ENCODE measurements around the gene PNPO.
"Not testable (repeated sequence)": the region's sequence is repeated elsewhere in the genome, so short reads cannot be mapped to it uniquely, and the experiment has no call there.

The PNPO gene

DNA sequence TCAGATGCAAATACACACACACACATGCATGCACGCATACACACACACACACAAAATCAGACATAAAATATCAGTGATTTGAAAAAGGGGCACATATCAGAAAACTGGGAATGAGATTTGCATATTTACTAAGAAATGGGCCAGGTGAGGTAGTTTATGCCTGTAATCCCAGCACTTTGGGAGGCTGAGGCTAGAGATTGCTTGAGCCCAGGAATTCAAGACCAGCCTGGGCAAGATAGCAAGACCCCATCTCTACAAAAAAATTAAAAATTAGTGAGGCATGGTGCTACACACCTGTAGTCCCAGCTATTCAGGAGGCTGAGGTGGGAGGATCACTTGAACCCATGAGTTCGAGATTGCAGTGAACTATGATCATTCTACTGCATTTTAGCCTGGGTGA is 22.4 kb upstream of the PNPO start:
- DNase-seq = no peak

DNA sequence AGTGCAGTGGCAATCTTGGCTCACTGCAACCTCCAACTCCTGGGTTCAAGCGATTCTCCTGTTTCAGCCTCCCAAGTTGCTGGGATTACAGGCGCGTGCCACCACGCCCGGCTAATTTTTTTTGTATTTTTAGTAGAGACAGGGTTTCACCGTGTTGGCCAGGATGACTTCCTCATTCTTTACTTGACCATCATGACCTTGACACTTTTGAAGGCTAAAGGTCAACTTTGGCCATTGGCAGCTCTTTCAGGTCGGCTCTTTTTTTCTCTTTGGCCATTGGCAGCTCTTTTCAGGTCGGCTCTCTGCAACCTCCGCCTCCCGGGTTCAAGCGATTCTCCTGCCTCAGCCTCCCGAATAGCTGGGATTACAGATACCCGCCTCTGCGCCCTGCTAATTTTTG is 21.5 kb upstream of the PNPO start:
- not testable (repeated sequence) for DNase-seq

DNA sequence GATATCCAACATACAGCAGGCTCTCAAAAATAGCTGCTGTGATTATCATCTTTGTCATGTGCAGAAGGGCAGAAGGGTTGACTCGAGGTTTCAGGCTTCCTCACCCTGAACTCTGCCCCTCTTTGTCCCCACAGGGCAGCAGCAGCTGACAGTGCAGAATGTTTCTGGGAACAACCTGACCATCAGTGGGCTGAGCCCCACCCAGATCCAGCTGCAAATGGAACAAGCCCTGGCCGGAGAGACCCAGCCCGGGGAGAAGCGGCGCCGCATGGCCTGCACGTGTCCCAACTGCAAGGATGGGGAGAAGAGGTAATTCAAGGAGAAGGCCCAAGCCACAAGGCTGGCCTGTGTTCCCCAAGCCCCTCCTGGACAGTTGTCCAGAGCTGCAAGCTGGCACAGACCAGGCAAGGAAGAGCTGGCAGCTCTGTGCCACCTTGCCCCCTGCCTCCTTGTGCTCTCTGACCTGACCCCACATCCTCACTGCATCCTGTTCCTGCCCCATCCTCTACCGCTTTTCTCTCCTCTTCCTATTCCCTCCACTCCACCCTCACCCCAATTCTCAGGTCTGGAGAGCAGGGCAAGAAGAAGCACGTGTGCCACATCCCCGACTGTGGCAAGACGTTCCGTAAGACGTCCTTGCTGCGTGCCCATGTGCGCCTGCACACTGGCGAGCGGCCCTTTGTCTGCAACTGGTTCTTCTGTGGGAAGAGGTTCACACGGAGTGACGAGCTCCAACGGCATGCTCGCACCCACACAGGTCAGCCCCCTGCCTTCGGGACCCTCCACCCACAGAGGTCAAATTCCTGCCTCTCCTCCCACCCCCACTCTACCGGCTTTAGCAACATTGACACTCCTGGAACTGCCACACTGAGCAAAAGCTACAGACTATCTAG is 16.3 kb upstream of the PNPO start:
- no peak for DNase-seq

DNA sequence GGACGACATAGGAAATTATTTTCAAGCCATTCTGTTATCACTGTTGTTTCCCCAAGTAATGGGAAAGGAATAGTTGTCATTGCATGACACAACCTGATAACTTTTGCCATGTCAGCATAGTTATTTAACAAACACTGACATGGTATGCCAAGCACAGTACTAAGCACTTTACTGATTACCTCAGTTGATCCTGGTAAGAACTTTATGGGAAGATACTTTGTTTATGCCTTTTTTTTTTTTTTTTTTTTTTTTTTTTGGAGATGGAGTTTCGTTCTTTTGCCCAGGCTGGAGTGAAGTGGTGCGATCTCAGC is 15.7 kb upstream of the PNPO start:
- DNase-seq = no peak

DNA sequence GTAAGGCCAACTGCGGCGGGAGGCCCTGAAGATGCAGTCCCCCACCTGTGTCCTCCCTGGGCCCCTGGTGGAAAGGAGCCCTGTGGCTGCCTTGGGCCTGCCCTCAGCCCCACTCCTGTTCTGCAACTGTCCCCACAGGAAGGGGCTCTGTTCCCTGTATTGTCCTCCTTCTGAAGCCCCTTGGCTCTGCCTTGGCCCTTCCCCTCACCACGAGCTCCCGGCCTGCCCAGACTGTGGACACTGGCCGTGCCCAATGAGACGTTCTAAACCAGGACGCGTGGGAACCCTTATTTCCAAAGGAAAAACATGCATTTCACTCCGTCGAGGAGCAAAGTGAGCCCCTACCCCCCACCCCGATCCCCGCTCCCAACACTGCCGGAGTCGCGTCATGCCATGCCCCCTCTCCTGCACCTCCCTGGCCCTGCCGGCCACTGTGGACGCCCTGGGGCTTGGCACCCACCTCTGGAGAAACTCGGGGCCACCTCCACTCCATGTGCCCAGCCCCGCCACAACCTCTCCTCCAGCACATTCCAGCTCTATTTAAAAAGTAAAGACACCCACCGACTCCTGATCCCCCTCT is 13.5 kb upstream of the PNPO start:
- no peak for DNase-seq

DNA sequence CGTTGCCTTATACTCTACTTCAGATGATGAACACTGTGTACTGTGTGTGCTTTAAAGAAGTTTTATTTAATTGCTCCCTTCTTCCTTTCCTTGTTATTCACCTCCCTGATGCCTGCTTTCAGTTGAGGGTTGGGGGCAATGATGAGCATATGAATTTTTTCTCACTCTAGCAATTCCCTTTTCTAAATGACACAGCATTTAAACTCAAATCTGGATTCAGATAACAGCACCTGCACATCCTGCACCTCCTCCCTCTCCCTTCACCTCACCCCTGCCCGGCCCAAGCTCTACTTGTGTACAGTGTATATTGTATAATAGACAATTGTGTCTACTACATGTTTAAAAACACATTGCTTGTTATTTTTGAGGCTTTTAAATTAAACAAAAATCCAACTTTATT is 13.0 kb upstream of the PNPO start:
- DNase-seq = no peak

DNA sequence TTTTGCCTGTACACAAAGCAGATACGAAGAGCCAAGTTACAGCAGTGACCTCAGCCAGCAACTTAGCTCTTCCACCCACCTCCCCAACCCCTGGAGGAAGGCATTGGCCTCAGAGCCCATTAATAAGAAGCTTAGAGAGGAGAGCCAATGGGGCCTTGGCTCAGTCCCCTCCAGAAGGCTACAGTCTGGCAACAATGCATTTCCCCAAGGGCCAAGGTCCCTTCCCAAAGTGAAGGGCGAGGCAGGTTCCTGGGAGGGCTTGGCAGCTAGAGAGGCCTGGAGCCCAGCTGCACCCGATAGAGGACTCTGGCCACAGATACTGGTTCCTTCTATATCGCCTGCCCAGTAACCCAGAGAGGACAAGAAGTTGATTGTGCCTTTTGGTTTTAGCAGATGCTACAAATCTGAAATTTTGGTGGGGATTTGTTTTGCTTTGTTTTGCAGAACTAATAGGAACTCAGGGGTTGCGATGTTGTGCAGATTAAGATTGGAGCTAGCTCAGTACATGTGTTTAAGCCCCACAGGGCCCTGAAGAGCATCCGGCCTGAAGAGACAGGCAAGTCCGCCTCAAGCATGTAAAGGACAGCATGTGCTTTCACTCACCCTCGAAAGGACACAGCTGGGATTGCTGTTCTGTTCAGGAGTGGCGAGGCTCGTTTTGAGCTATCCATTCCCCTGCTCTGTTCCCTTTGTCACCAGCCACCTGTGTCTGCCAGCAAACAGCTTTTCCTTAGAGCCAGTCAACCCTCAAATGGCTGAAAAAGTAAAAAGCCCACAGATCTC is 12.0 kb upstream of the PNPO start:
- DNase-seq = no peak

DNA sequence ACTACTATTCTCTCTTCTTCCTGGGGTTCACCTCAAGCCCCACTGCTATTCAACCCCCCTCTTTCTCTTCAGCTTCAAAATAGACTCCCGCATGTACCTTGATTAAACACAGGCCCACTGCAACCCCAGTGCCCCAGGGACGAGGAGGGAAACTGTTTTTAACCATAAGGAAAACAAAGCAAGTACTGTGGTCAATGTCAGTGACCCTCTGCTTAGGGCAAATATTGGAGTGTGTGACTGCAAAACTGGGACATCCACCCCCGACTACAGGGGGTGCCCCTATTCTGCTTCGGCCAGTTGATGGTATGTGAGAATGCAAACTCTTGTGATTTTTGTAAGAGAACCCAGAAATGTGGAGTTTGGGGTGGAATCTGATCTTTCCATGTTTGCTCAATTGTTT is 9.5 kb upstream of the PNPO start:
- no peak for DNase-seq

DNA sequence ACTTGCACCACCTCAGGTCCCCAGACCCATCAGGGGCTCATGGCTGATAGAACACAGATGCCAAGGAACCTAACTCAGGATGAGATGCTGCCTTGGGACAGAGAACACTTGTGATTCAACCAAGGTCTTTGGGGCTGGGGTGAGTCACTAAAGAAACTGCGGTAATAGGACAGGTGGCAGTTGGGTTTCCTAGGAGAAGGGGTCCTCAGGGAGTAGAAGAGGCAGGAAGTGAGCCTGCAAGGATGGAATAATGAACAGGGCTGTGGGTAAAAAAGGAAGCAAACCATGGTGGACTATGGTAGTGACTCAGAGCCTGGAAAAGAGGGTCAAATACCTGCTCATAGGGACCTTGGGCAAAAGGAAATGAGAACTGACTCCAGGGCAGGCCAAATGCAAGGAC is 6.5 kb upstream of the PNPO start:
- DNase-seq = no peak

DNA sequence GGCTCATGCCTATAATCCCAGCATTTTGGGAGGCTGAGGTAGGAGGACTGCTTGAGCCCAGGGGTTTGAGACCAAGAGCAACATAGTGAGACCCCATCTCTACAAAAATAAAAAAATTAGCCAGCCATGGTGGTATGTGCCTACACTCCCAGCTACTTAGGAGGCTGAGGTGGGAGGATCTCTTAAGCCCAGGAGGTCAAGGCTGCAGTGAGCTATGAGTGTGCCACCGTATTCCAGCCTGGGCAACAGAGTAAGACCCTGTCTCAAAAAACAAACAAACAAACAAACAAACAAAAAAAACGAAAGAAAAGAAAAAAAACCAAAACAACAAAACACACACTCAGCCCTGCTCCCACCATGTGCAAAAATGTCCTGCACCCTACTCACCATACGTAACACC is 5.9 kb upstream of the PNPO start:
- DNase-seq = not testable (repeated sequence)

DNA sequence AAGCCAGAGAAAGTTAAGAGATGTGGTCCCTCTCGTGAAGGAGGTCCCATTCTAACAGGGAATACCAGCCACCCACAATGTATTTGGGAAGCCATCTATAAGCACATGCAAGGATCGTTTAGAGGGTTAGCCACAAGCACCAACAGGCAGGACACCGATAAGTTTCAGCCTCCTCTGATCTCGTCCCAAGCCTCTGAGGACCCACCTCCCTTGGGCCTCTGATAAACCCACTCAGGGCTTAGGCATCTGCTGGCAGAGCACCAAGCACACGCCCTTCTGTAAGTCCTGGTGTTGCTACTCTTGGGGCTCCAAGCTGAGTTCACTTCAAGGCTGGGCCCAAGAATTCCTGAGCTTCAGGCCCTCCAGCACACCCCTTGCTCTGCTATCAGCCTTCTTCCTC is 5.4 kb upstream of the PNPO start:
- no peak for DNase-seq

DNA sequence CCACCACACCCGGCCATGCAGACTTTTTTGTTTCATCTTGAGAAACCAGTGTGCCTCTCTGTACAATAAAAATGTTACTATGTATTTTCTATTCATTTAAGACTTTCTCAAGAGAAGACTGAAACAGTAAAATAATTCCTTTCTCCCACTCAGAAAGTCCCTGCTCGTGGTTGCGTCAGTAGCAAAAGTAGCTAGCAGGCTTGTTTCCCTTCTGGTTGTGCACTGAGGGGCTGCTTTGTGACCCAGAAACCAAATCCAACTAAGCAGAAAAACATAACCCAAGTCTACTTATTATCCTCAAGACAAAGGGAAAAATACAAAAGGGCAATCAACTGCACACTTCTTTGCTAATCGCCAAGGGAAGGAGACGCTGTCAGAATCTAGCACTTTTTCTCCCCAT is 3.4 kb upstream of the PNPO start:
- DNase-seq = no peak

DNA sequence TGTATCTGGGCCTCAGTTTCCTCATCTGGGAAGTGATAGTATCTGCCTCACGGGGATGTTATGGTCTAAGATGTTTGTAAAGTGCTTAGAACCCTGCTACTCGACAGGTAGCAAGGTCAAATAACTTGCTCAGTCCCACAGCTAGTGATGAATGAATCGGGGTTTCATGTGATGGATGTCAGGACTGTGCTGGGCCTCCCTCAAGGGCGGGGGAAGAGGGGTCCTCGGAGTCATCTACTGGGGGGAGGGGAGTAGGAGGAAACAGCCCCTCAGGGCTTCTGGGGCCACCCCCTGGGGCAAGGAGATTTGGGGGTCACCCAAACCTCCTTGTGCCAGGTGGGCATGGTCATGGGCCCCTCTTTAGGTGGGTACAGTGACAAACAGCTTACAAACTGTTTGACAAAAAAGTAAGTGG is 732 bp downstream of the PNPO start:
- no peak for DNase-seq

DNA sequence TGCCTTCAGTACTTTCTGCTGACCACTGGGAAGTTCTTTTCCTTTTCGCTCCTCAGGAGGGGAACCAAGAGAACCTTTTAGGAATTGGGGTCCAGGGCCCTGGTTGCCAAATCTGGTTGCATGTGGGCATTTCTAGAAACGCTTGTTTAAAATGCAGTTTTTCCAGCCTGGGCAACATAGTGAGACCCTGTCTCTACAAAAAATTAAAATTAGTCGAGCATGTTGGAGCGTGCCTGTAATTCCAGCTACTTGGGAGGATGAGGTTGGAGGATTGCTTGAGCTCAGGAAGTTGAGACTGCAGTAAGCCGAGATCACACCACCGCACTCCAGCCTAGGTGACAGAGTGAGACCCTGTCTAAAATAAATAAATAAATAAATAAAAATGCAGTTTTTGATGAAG is 1.2 kb downstream of the PNPO start:
- DNase-seq = no peak

DNA sequence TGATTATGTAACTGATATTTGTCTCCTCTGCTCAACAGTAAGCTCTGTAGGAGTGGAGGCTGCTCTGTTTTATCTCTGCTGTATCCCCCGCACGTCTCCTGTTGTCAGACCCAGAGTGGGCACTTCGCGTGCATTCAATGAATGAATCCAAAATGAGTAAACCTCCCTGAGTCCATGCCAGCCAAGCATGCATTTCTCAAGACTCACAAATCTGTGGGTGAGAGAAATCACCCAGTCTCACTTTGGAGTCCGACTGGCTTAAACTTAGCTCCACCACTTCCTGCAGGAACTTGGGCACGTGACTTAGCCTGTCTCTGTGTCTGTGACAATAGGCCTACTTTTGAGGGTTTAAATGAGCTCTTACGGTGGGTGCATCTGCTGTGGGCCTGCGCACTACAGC is 3.7 kb downstream of the PNPO start:
- no peak for DNase-seq

DNA sequence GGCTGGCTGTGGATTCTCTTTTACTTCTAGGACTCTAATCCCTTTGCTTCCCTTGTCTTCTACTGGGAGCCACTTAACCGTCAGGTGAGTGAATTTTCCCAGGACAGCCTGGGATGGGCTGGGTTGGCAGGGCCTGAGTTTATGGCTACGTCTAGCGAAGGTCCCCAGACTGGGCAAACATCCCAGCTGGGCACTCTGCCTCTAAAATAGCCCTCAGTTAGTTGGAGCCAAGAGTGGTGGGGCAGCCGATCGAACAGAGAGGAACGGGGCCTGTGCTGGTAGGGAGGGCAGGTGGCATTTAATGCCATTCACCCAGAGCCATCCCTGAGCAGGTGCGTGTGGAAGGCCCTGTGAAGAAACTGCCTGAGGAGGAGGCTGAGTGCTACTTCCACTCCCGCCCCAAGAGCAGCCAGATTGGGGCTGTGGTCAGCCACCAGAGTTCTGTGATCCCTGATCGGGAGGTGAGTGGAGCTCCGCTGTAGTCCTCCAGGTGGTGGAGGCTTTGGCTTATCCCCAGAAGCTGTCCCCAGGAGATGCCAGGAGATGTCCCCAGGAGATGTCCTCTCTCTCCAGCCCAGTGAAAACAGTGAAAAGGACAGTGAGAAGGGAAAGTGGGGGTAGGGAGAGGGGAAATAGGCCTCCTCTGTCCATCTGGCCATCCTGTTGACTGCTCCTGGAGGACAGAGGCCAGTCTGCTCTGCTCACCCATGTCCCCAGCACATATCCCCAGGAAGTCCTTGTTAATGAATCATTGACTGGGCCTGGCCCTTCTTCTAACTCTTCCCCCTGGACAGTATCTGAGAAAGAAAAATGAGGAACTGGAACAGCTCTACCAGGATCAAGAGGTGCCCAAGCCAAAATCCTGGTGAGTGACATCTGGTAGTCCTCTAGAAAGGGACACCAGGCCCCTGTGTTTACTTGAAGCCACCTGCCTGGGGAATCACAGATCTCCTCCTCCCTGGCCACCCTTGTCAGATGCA is 4.4 kb downstream of the PNPO start:
- no peak for DNase-seq

DNA sequence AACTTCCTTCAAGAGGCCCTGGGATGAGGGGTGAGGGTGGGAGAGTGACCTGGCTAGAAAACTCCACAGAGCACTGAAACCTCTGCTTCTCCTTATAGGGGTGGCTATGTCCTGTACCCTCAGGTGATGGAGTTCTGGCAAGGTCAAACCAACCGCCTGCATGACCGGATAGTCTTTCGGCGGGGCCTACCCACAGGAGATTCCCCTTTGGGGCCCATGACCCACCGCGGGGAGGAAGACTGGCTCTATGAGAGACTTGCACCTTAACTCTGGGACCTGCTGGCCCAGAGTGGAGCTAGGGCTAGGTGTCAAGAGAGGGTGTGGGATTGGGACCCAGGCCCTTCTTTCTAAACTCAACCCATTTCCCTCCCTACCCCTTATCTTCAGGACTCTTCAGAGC is 5.1 kb downstream of the PNPO start:
- no peak for DNase-seq

DNA sequence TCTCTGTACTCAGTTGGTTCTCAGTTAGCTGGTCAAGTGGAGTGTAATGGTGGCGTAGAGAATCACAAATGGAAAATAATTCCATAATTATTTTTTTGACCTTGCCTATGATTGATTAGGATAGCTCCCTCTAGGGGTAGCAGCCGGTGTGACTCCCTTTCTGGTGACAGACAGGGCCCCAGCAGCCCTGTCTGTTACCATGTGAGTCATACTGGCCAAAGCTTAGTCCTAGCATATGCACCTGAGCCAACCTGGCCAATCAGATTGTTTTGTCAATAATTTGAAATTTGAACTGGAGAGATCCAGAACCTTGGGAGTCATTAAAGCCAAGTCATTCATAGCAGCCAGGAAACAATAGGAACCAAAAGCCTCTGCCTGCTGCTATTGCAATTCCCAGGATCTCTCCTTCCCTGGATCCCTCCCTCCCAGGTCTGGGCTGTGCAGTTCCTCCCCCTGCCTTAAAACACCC is 5.6 kb downstream of the PNPO start:
- DNase-seq = peak; percentile 64

DNA sequence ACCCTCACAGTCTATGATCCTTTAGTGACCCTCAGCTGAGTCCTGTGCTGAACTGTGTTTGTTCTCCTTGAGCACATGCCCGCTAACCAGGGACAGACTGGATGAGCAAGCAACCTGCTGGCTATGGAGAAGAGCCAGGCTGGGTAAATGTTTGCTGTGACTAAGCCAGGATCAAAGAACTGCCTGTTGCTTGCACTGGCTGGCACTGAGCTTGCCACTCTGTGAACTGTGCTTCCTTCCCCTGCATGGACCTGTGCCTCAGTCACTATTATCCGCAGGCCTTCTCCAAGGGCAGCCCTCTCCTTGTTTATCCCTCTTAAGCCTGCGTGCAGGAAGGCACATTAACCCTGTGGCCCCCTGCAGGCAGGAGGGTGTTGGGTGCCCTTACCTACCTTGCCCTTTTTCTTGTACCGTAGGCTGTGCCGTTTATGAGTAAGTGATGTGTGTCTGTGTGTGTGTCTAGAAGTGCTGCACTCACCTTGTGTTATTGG is 7.4 kb downstream of the PNPO start:
- DNase-seq = no peak

DNA sequence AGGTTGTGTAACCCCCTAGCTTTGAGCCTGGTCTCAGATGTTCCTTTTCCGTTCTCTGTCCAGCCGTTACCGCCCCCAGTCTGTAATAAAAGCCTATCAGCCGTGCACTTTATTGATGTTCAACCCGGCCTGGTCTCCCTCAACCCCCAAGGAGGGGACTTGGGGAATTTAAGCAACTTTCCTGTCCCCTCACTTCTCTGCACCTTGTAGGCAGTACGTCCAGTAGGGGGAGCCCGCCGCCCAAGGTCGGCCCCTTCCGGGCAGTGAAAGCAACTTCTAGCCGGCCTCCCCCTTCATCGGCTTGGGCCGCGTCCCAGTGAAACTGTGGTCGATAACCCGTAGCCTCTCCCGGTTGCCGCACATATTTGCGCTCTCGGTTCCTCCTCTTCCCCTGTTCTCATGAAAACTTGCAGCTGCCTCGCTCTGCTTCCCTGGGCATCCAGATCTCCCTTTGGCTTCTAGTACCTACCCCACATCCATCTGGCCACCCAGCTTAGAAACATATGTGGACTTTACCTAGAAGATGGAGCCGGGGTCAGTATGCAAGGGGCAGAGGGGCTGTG is 7.9 kb downstream of the PNPO start:
- DNase-seq = peak; percentile 74

DNA sequence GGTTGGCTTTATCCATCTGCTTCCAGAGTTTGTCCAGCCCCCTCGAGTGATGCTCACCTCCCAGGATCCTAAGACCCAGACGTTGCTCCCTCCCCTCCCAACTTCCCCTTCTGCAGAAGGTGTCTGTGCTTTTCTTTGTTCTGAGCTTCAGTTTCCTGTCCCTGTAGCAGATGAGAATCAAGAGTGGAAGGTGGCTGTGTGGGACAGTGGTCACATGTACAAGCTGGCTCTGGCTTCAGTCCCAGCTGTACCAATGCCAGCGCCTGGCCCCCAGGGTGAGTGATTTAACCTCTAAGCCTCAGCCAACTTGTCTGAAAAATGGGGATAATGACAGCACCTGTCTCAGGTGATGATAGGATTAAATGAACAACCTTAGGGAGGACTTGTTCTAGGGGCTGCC is 8.6 kb downstream of the PNPO start:
- DNase-seq = no peak

DNA sequence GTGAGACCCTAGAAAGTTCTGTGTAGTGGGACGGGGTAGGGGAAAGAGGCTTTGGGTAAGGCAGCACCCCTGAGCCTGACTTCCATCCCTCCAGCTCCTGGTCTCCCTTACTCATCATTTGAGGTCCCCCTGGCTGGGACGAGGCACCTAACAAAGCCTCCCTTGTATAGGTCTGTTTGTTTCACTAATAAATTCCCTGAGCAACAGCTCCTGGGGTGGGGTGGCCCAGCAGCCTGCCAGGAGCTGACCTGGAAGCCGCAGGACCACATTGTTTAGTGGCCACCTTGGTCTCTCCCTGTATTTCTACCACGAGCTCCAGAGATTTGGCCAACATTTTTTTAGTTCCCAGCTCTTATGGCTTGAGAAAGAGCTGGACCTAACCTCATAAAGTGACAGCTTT is 9.1 kb downstream of the PNPO start:
- DNase-seq = no peak

Data from activated T-cell treated with anti-CD3 and anti-CD28 coated beads for 4 hours (primary cell).